ENCODE data around the gene ADGRB2. TPM values are rescaled to one million over a fixed set of nuclear protein-coding genes. Genes with fewer than 3 reads are reported as not detected.
A peak's percentile ranks its signal among the peaks of the same experiment; 100 is the strongest.

Gene ADGRB2
- total RNA-seq, 1 donor from 2014 or later: not detected

- DNase-seq (ENCODE audit: low spot score) (no peak), ATAC-seq (peak; percentile 21)
Observed at GRCh38 chr1:31705080-31705866, 58.9 kb downstream of the ADGRB2 start.

GRCh38 chr1:31704271-31705079 is 59.7 kb downstream of the ADGRB2 start:
- peak; percentile 58 for DNase-seq (ENCODE audit: low spot score)
- ATAC-seq: peak; percentile 71

DNA sequence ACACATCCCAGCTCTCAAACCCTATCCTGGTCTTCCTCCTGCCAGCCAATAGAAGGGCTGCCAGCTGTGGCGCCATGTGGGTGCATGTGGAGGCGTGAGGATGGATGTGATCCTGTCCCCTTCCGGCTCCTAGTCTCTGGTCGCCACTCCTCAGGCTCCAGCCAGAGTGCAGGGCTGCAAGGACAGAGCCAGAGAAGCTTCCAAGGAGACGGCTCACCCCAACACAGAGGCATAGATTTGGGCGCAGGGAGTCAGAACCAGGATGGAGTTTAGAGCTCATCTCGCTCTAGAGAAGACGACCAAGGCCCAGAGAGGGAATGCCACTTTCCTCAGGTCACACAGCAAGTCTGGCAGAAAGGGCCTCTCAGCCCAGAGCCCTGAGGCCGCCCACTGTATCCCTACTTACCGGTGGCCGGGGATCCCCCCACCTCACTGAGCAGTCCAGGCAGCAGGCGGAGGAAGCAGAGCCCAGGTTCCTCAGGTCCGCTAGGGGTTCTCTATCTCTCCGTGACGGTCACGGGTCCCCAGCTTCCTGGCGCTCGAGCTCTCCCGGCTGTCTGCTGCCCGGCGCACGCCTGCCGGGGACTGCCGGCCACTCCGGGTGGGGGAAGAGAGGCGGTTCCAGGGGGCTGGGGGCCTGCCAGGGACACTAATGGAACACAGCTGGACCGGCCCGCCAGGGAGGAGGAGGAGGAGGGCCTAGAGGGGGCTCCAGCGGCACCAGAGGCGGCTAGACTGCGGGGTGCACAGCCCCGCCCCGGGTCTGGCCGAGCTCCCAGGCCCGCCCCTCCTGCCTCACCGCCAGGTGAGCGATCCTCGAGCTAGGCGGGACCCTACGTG is 60.5 kb downstream of the ADGRB2 start, which contains the start of gene COL16A1:
Gene COL16A1 (minus strand): TSS at position 587 of the 840 bp plus-strand sequence. CDS start 1,824 bp downstream, outside the sequence.
- ATAC-seq: peak; percentile 3
- DNase-seq (ENCODE audit: low spot score): no peak

GRCh38 chr1:31702836-31703404 is 61.2 kb downstream of the ADGRB2 start:
- ATAC-seq (no peak), DNase-seq (ENCODE audit: low spot score) (no peak)

GRCh38 chr1:31701091-31701736 is 62.9 kb downstream of the ADGRB2 start:
- DNase-seq (ENCODE audit: low spot score) (peak; percentile 78), ATAC-seq (peak; percentile 82)

DNA sequence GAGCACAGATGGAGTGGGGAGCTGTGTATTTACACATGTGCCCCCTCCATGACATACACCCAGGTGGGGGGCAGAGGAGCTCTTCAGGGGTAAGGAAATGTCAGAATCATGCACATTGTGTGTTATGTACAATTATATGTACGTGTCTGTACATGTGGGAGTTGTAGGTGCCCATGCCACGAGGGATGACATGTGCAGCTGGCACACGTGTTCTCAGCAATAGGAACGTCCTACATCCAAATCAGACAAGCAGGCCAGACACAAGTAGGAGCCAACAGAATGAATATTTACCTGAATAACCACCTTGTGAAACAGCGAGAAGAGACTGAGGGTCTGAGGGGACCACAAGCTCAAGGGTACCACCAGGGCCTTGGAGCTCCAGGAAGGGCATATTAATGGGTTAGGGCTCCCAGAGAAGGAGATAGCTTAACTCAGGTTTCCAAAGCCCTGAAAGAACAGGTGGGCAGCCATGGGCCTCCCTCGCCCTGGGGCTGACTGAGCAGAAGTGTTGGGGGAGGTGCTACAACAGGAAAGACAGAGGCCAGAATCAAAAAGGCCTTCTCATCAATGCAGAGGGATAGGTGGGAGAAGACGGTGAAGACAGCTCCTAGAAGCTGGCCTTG is 63.6 kb downstream of the ADGRB2 start:
- no peak for DNase-seq (ENCODE audit: low spot score)
- ATAC-seq: no peak

DNA sequence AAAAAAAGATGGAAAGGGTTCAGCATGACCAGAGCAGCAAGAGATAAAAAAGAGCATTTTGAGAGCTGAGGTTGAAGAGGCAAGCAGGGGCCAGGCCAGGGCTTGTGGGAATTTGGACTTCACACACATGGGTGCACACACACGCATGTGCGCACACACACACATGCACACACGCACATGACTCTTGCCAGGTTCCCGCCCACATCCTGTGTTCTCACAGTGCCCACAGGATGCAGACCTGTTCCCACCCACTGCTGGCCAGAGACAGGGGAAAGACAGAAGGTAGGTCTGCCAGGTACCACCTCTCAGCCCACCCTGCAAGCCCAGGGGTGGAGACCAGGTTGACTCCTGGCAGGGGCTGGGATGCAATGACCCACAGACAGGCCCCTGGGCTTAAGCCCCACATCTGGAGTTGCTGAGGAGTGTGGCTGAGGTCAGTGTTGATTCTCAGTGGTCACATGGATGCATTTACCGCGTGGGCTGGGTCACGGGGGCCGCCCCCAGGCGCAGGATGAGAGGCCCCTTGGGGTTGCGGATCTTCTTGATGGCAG is 64.7 kb downstream of the ADGRB2 start:
- ATAC-seq (no peak), DNase-seq (ENCODE audit: low spot score) (no peak)

DNA sequence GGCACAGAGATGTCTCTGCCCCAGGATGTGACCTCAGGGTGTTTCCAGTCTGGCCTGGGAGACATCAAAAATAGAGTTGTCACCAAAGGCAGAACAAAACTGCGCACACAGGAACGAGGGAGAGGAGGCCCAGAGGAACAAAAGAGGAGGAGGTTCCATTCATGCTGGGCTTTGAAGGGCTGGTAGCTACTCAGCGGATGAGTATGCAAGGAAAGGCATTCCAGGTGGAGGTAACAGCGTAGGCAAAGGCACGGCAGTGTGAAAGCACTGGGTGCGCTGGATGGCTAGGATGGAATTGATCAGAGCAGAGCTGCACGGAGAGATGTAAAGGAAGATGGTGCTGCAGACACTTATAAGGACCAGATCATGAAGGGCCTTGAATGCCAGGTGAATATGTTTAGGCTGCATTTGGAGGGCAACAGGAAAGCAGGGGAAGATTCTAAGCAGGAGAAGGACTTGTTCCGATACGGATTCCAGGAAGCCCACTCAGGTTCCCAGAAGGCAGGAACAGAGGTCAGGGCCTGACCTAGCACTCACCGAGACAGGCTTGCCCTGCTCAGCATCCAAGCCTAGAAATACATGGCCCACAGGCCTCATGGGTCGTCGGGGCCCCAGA is 66.7 kb downstream of the ADGRB2 start:
- DNase-seq (ENCODE audit: low spot score) (no peak), ATAC-seq (no peak)

GRCh38 chr1:31696242-31696641 is 67.9 kb downstream of the ADGRB2 start:
- ATAC-seq (no peak), DNase-seq (ENCODE audit: low spot score) (no peak)

GRCh38 chr1:31695327-31695726 is 68.8 kb downstream of the ADGRB2 start:
- no peak for DNase-seq (ENCODE audit: low spot score)
- no peak for ATAC-seq

DNA sequence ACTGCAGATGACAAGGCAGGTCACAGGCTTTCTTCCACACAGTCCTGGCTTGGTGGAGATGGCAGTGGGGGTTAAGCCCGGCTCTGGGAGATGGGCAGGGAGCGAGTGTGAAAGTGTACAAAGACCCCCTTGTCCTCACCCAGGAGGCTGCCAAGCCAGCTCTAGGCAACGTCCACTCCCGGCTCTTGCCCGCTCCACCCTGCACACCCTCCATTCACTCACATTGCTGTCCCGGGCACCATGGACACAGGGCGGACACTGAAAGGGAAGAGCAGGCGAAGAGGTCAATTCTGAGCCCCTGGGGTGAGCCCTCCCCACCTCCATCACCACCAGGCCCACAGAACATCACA is 69.2 kb downstream of the ADGRB2 start:
- DNase-seq (ENCODE audit: low spot score) (no peak), ATAC-seq (no peak)

GRCh38 chr1:31694069-31694963 is 69.8 kb downstream of the ADGRB2 start:
- ATAC-seq (no peak), DNase-seq (ENCODE audit: low spot score) (no peak)

DNA sequence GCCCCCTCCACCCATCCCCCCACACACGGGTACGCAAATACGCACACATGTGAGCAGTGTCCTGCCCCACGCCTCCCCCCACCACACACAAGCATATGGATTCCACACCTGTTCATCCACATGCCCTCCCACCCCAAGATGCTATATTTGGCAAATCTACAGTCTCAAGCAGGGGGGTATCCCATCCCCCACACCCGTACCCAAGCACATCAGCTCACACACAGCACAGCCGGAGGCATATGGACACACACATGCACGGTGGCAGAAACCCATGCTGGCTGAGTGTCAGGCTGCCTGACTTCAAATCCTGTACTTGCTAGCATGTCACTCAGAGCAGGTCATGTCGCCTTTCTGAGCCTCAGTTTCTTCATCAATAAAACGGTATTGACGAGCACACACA is 70.9 kb downstream of the ADGRB2 start:
- ATAC-seq (no peak), DNase-seq (ENCODE audit: low spot score) (no peak)

GRCh38 chr1:31691951-31692350 is 72.2 kb downstream of the ADGRB2 start:
- ATAC-seq (no peak), DNase-seq (ENCODE audit: low spot score) (no peak)

GRCh38 chr1:31691446-31691845 is 72.7 kb downstream of the ADGRB2 start:
- no peak for ATAC-seq
- DNase-seq (ENCODE audit: low spot score): no peak

DNA sequence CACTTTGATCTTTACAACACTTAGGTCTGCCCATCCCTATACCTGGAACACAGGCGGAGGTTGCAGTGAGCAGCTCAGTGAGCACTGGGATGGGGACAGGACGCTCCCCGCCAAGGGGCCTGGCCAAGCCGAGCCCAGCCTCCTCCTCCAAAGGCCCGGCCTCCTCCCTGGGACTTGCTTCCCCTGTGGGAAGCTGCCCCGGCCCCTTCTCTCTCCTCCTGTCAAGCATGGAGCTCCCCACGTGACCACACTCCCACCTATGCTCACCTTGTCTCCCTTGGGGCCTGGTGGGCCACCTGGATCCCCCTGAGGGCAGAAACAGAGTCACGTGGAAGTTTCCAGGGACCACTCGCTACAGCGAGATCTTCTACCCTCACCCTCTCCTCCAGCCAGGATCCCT is 73.2 kb downstream of the ADGRB2 start:
- DNase-seq (ENCODE audit: low spot score): no peak
- ATAC-seq: no peak

GRCh38 chr1:31689854-31690253 is 74.3 kb downstream of the ADGRB2 start:
- ATAC-seq (no peak), DNase-seq (ENCODE audit: low spot score) (no peak)

- no peak for ATAC-seq
Observed at GRCh38 chr1:31689379-31689778, 74.8 kb downstream of the ADGRB2 start.

More at GRCh38 chr1:31689379-31689778, 74.8 kb downstream of the ADGRB2 start:
- no peak for DNase-seq (ENCODE audit: low spot score)
